Ovary (tissue), 3 donors: Measurements from ENCODE around the gene UNC13D.

Experiments used
- CTCF ChIP-seq, 3 donors: fragments of 450-650 bp in 2 of 3; fragments of 200-600 bp in 1 of 3; IDR thresholded peaks; one replicate each; pipeline versions ENCODE4 v1.5.1 to v1.8.0; 2016 to 2022; ENCODE audit warnings: antibody characterized with exemption in 3 of 3, mild to moderate bottlenecking in 1 of 3
- EP300 ChIP-seq: sonication (generic); formaldehyde crosslinking; IDR thresholded peaks from one replicate; pipeline ENCODE4 v1.6.1; 2017; ENCODE audit warnings: antibody characterized with exemption
- donor health status: DM: no; HTN: no; CAD: no.

DNA sequence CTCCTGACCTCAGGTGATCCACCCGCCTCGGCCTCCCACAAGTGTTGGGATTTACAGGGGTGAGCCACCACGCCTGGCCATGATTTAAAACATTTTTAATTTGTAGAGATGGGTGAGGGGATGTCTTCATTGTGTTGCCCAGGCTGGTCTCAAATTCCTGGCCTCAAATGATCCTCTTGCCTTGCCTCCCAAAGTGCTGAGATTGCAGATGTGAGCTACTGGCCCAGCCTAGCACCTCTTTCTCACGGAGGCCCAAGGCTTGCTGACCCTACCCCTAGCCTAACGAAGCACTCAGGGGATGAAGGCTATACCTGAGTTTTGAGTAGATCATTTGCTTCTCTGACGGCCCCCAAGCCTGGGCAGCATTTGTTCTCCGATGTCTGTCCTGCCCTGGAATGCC is 33.0 kb downstream of the UNC13D start:
- no peak for TF ChIP-seq CTCF (IDR thresholded peaks at IDR 0.05)
- no peak for TF ChIP-seq EP300
